Right lobe of liver (tissue), 6 donors: ENCODE measurements around the gene CALCOCO1. TPM values are rescaled to one million over a fixed set of nuclear protein-coding genes. Genes with fewer than 3 reads are reported as not detected.

Experiments
- ATAC-seq, 4 donors: fragments of 200-7000 bp; cut with Tn5 transposase; one replicate each; pipeline ENCODE4 v1.9.1; 2020; ENCODE audit warnings: mild to moderate bottlenecking in 4 of 4, moderate library complexity in 4 of 4
- DNase-seq, 3 donors: peaks; one replicate each; pipeline ENCODE4 v3.0.0-alpha.2; 2020
- H3K27ac ChIP-seq, 3 donors: fragments of 200-600 bp; one replicate each; pipeline ENCODE4 v1.8.0; 2022
- H3K27me3 ChIP-seq, 2 donors: fragments of 200-600 bp; one replicate each; pipeline ENCODE4 v1.8.0; 2022
- H3K36me3 ChIP-seq, 4 donors: fragments of 200-600 bp; sonication (generic) in 1 of 4; one replicate each; pipeline versions ENCODE4 v1.5.1 to v1.8.0; 2017 to 2022; ENCODE audit warnings: control low read depth in 1 of 4
- H3K4me1 ChIP-seq, 4 donors: fragments of 200-600 bp; sonication (generic) in 1 of 4; one replicate each; pipeline versions ENCODE4 v1.5.1 to v1.8.0; 2017 to 2022; ENCODE audit warnings: control low read depth in 1 of 4
- H3K4me3 ChIP-seq, 3 donors: fragments of 200-600 bp; one replicate each; pipeline ENCODE4 v1.8.0; 2022
- H3K9me3 ChIP-seq, 4 donors: fragments of 200-600 bp; sonication (generic) in 1 of 4; one replicate each; pipeline versions ENCODE4 v1.5.1 to v1.8.0; 2017 to 2022; ENCODE audit warnings: control low read depth in 1 of 4
- CTCF ChIP-seq, 4 donors: fragments of 200-600 bp in 3 of 4; fragments of 450-650 bp in 1 of 4; IDR thresholded peaks; one replicate each; pipeline versions ENCODE4 v1.5.1 to v1.8.0; 2016 to 2022; ENCODE audit warnings: antibody characterized with exemption in 4 of 4, mild to moderate bottlenecking in 2 of 4
- POLR2A ChIP-seq: fragments of 450-650 bp; IDR thresholded peaks from one replicate; pipeline ENCODE4 v1.6.1; 2017; ENCODE audit warnings: antibody characterized with exemption, mild to moderate bottlenecking
- WGBS: methylation state at CpG from one replicate; pipeline ENCODE4 v1.1.6; 2018; ENCODE audit warnings: low coverage, low lambda C conversion rate; ENCODE audit not compliant: insufficient coverage; ENCODE audit errors: missing lambda C conversion rate; 5-methylcytosine and 5-hydroxymethylcytosine counted together
- intact Hi-C, 2 donors: fragments of 100-400 bp; cut with DNase I; formaldehyde crosslinking; loops; one replicate each; pipeline versions ENCODE4 v1.11.2 to v1.14.1; 2022
- total RNA-seq, 6 experiments: library from RNA; depleted of rRNA in 2 of 6; stranded (reverse); fragments of >200 nt in 2 of 6; fragmentation: NEBNext Ultra II Directional in 3 of 6; extraction: Animal tissue kit (Norgen Biotek cat#: 25700) in 3 of 6; gene quantifications; one replicate each; pipeline versions ENCODE4 v1.1.0 to v1.2.4, GENCODE V29; 2016 to 2023
- donor health status: DM: no; HTN: yes; CAD: no.
- donor health status: DM: no; HTN: no; CAD: no.
- donor health status: DM: no; HTN: no; CAD: no.
- donor health status: DM: no; HTN: yes; CAD: no.
- donor health status: DM: no; HTN: yes; CAD: no.

CALCOCO1 gene
- total RNA-seq, 6 experiments from 2014 or later = 25.4 to 53.7 (median 34.2) TPM

GRCh38 chr12:53660041-53660440 lies 67.2 kb downstream of the CALCOCO1 start:
- Histone ChIP-seq H3K4me3 (peak overlapping the region in 2 of 3 donors; percentile 25 to 28), H3K27ac (peak overlapping the region; percentile 74 to 84 (median 81)), H3K27me3 (no peaks in the 10 kb centered on the region), H3K4me1 (peaks cover 2 to 34% (median 14%) of the 10 kb centered on the region in 4 donors), H3K9me3 (no peaks in the 10 kb centered on the region), H3K36me3 (peaks cover 0 to 18% (median 4%) of the 10 kb centered on the region in 4 donors)
- DNase-seq (no peak), ATAC-seq (peak in 1 of 4 donors; percentile 11)
- WGBS = 65% methylated on average over 5 of the region's 5 CpGs
- intact Hi-C loops = no loop called here
- TF ChIP-seq CTCF (IDR thresholded peaks at IDR 0.05) (no peak), POLR2A (no peak)

GRCh38 chr12:53659571-53659981 lies 67.7 kb downstream of the CALCOCO1 start:
- peak overlapping the region; percentile 74 to 84 (median 81) for H3K27ac ChIP-seq
- H3K36me3 ChIP-seq = peaks cover 0 to 13% (median 2%) of the 10 kb centered on the region in 4 donors
- 34% methylated on average over 2 of the region's 2 CpGs for WGBS
- peak overlapping the region; percentile 13 to 28 (median 25) for H3K4me3 ChIP-seq
- intact Hi-C loops = no loop called here
- H3K4me1 ChIP-seq = peaks cover 2 to 34% (median 14%) of the 10 kb centered on the region in 4 donors
- ATAC-seq = peak; percentile 41 to 71 (median 52)
- no peak for TF ChIP-seq POLR2A
- TF ChIP-seq CTCF (IDR thresholded peaks at IDR 0.05) = no peak
- no peak for DNase-seq
- H3K27me3 ChIP-seq = no peaks in the 10 kb centered on the region
- no peaks in the 10 kb centered on the region for H3K9me3 ChIP-seq

- H3K9me3 ChIP-seq = no peaks in the 10 kb centered on the region
- peak; percentile 28 to 87 (median 60) for DNase-seq
- H3K4me3 ChIP-seq = peak overlapping the region; percentile 13 to 28 (median 25)
- peak overlapping the region; percentile 74 to 84 (median 81) for H3K27ac ChIP-seq
- peaks cover 2 to 34% (median 14%) of the 10 kb centered on the region in 4 donors for H3K4me1 ChIP-seq
- WGBS = 14% methylated on average over 3 of the region's 3 CpGs
- H3K27me3 ChIP-seq = no peaks in the 10 kb centered on the region
- H3K36me3 ChIP-seq = peaks cover 0 to 9% (median 0%) of the 10 kb centered on the region in 4 donors
- peak; percentile 96 to 99 (median 98) for ATAC-seq
- TF ChIP-seq POLR2A (no peak), CTCF (IDR thresholded peaks at IDR 0.05) (no peak)
- intact Hi-C loops = no loop called here
These were observed 68.2 kb downstream of the CALCOCO1 start for GRCh38 chr12:53659011-53659551.

Other genes with a start within 250 kb of the CALCOCO1 start
- gene MAP3K12, start 228.0 kb downstream of the CALCOCO1 start, total RNA-seq = 1 to 10 TPM in 4 of 6 experiments, under 1 TPM in 2; 0.68 to 2.9 (median 1.5) TPM
- 10 to 100 TPM; 15.1 to 20.8 (median 17.8) TPM for gene TARBP2, start 226.2 kb downstream of the CALCOCO1 start, total RNA-seq
- not detected for gene NPFF, start 220.0 kb downstream of the CALCOCO1 start, total RNA-seq
- 10 to 100 TPM in 5 of 6 experiments, 1 to 10 TPM in 1; 7.9 to 18.7 (median 12.3) TPM for gene ATF7, start 101.1 kb downstream of the CALCOCO1 start, total RNA-seq
- gene ATP5MC2, start 51.4 kb downstream of the CALCOCO1 start, total RNA-seq = 100 to 1,000 TPM; 122 to 160 (median 135) TPM
- not detected for gene CISTR, start 24.5 kb upstream of the CALCOCO1 start, total RNA-seq
- not detected for gene HOXC13, start 211.4 kb upstream of the CALCOCO1 start, total RNA-seq
- gene HOXC12, start 227.5 kb upstream of the CALCOCO1 start, total RNA-seq = not detected
- not detected for gene HOXC11, start 245.7 kb upstream of the CALCOCO1 start, total RNA-seq
- not detected for gene HOTAIR, start 247.5 kb upstream of the CALCOCO1 start, total RNA-seq